Endothelial cell (in vitro differentiated cells): ENCODE results near the gene DHRSX. TPM values are rescaled to one million over a fixed set of nuclear protein-coding genes. Genes with fewer than 3 reads are reported as not detected.
"Not testable (repeated sequence)": the region's sequence is repeated elsewhere in the genome, so short reads cannot be mapped to it uniquely, and the experiment has no call there.

ENCODE experiments used
- DNase-seq: peaks from one replicate; pipeline ENCODE4 v3.0.0; 2021; ENCODE audit warnings: low spot score
- H3K27ac Mint-ChIP-seq: one replicate; pipeline ENCODE4 v1.8.0; 2021; ENCODE audit warnings: mixed read lengths, inconsistent platforms; ENCODE audit not compliant: unreplicated experiment
- H3K27me3 Mint-ChIP-seq: one replicate; pipeline ENCODE4 v1.8.0; 2021; ENCODE audit warnings: mild to moderate bottlenecking, moderate library complexity, mixed read lengths, inconsistent platforms; ENCODE audit not compliant: unreplicated experiment
- H3K36me3 Mint-ChIP-seq: one replicate; pipeline ENCODE4 v1.8.0; 2021; ENCODE audit warnings: mild to moderate bottlenecking, low read depth, mixed read lengths, inconsistent platforms; ENCODE audit not compliant: unreplicated experiment
- H3K4me1 Mint-ChIP-seq: one replicate; pipeline ENCODE4 v1.8.0; 2021; ENCODE audit warnings: mild to moderate bottlenecking, mixed read lengths, inconsistent platforms; ENCODE audit not compliant: unreplicated experiment
- H3K4me3 Mint-ChIP-seq: one replicate; pipeline ENCODE4 v1.8.0; 2021; ENCODE audit warnings: mild to moderate bottlenecking, mixed read lengths, inconsistent platforms; ENCODE audit not compliant: unreplicated experiment
- H3K9me3 Mint-ChIP-seq: one replicate; pipeline ENCODE4 v1.8.0; 2021; ENCODE audit warnings: mixed read lengths, inconsistent platforms; ENCODE audit not compliant: unreplicated experiment
- total RNA-seq: library from RNA; stranded (reverse); fragmentation: NEBNext Ultra II Directional; extraction: Animal tissue kit (Norgen Biotek cat#: 25700); gene quantifications from one replicate; pipeline ENCODE4 v1.2.1, GENCODE V29; 2021; ENCODE audit not compliant: unreplicated experiment
- TF ChIP-seq, protein P1 (sequence below): fragments of 200-600 bp; sonication (generic); IDR thresholded peaks from one replicate; pipeline ENCODE4 v1.5.0; 2021; ENCODE audit warnings: antibody characterized with exemption; ENCODE audit not compliant: unreplicated experiment

The DHRSX gene
- total RNA-seq, 1 donor from 2014 or later, result 22.2 TPM

DNA sequence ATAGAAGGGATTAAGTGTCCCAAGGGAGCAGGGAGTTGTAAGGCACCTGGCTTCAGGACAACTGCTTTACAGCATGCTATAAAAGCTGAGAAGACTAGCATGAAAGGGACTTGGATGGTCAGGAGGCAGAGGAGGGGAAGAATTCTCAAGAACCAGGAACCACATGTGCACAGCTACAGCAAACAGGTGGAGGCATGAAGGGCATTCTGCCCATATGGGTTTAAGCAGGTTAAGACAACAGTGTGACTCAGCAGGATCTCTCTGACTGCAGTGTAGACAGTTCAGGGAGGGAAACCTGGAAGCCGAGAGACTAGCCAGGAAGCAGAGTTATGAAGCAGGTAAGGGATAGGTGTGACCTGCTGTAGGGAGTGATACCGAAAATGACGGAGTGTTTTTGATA, 117.0 kb downstream of the DHRSX start:
- Mint-ChIP-seq H3K27ac (no peak overlapping the region), H3K9me3 (no peaks in the 10 kb centered on the region), H3K36me3 (peaks cover 13% of the 10 kb centered on the region), H3K4me1 (no peaks in the 10 kb centered on the region), H3K4me3 (no peak overlapping the region), H3K27me3 (peaks cover 3% of the 10 kb centered on the region)
- TF ChIP-seq, protein P1, sequence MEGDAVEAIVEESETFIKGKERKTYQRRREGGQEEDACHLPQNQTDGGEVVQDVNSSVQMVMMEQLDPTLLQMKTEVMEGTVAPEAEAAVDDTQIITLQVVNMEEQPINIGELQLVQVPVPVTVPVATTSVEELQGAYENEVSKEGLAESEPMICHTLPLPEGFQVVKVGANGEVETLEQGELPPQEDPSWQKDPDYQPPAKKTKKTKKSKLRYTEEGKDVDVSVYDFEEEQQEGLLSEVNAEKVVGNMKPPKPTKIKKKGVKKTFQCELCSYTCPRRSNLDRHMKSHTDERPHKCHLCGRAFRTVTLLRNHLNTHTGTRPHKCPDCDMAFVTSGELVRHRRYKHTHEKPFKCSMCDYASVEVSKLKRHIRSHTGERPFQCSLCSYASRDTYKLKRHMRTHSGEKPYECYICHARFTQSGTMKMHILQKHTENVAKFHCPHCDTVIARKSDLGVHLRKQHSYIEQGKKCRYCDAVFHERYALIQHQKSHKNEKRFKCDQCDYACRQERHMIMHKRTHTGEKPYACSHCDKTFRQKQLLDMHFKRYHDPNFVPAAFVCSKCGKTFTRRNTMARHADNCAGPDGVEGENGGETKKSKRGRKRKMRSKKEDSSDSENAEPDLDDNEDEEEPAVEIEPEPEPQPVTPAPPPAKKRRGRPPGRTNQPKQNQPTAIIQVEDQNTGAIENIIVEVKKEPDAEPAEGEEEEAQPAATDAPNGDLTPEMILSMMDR, result no peak
- no peak for DNase-seq

DNA sequence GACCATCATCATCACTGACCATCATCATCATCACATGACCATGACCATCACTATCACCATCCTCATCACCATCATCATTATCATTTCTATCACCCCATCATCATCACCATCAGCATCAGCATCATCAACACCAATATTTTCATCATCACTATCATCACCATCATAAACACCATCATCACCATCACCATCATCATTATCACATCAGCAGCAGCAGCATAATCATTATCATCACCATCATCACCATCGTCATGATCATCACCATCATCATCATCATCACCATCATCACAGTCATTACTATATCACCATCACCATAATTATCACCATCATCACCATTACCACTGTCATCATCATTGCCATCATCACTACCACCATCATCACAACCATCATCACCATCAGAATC, 117.6 kb downstream of the DHRSX start:
- Mint-ChIP-seq H3K27ac (no peak overlapping the region), H3K4me3 (no peak overlapping the region), H3K27me3 (peaks cover 3% of the 10 kb centered on the region), H3K4me1 (no peaks in the 10 kb centered on the region), H3K36me3 (peaks cover 10% of the 10 kb centered on the region), H3K9me3 (no peaks in the 10 kb centered on the region)
- DNase-seq, result no peak
- TF ChIP-seq, protein P1, result no peak

DNA sequence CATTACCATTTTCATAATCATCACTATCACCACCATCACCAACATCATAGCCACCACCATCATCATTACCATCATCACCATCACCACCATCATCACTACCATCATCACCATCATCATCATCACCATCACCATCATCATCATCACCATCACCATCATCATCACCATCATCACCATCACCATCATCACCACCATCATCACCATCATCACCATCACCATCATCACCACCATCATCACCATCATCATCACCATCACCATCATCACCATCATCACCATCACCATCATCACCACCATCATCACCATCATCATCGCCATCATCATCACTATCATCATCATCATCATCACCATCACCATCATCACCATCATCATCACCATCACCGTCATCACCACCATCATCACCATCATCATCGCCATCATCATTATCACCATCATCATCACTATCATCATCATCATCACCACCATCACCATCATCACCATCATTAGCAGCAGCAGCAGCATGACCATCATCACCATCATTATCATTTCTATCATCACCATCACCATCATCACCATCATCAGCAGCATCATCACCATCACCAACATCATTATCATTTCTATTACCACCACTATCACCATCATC, 118.2 kb downstream of the DHRSX start:
- peaks cover 13% of the 10 kb centered on the region for H3K36me3 Mint-ChIP-seq
- H3K27ac Mint-ChIP-seq, H3K4me1 Mint-ChIP-seq, H3K27me3 Mint-ChIP-seq, DNase-seq, H3K4me3 Mint-ChIP-seq, H3K9me3 Mint-ChIP-seq: not testable (repeated sequence)

DNA sequence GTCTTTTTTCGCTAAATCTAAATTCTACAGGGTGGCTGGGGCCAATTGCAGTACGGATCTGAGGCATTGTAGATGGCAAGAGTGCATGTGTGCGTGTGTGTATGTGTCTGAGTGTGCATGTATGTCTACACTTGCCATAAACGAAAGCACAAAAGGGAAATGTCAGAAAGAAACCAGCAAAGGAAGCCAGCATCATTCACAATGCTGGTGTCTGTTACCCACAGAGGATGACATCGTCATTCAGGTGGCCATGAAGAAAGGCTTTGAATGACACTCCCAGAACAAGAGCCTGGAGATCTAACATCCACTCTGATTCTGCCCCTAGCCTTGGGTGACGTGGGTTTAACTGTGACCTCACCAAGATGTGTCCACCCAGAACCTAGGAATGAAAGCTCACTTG, 124.6 kb downstream of the DHRSX start:
- Mint-ChIP-seq H3K9me3 (no peaks in the 10 kb centered on the region), H3K4me1 (no peaks in the 10 kb centered on the region), H3K27ac (no peak overlapping the region), H3K27me3 (peaks cover 2% of the 10 kb centered on the region), H3K36me3 (peaks cover 25% of the 10 kb centered on the region), H3K4me3 (no peak overlapping the region)
- TF ChIP-seq, protein P1, result no peak
- no peak for DNase-seq

DNA sequence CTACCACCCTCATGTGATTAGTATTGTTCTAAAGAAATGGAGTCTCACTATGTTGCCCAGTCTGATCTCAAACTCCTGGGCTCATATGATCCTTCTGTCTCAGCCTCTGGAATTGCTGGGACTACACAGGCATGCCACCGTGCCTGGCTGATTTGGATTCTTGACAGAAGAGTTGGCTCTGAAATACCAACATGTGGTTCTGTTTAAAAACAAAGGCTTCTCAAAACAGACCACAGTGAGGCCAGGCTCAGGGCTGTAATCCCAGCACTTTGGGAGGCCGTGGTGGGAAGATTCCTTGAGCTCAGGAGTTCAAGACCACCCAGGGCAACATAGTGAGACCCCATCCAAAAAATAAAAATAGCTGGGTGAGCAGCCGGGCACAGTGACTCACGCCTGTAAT, 126.7 kb downstream of the DHRSX start:
- no peak for DNase-seq
- TF ChIP-seq, protein P1, result no peak
- Mint-ChIP-seq H3K4me1 (no peaks in the 10 kb centered on the region), H3K4me3 (no peak overlapping the region), H3K27ac (no peak overlapping the region), H3K36me3 (peaks cover 21% of the 10 kb centered on the region), H3K27me3 (no peaks in the 10 kb centered on the region), H3K9me3 (no peaks in the 10 kb centered on the region)
